PC-9 (cell line): Measurements from ENCODE around the gene EGFR. TPM values are rescaled to one million over a fixed set of nuclear protein-coding genes. Genes with fewer than 3 reads are reported as not detected.

ENCODE experiments used
- BruUV-seq: library from RNA; stranded (reverse); fragments of 400-500 nt; replicated peaks from 2 replicates; lab custom pipeline; 2021; lab: Mats Ljungman, UMichigan
- CTCF ChIA-PET: fragments of 300-600 bp; sonication (Branson Sonifier 250); formaldehyde crosslinking; loops from one replicate; lab custom pipeline; 2022; ENCODE audit warnings: antibody characterized with exemption; lab: Charles Lee
- POLR2A ChIA-PET: fragments of 300-600 bp; sonication (Branson Sonifier 250); formaldehyde crosslinking; loops from one replicate; lab custom pipeline; 2022; ENCODE audit warnings: antibody characterized with exemption; ENCODE audit not compliant: unreplicated experiment; lab: Charles Lee
- DNase-seq, 2 experiments: peaks; one replicate each; pipeline versions ENCODE4 v3.0.0 to v3.0.0-alpha.2; 2015 to 2022; ENCODE audit warnings: mixed read lengths in 1 of 2
- H2AFZ ChIP-seq: fragments of 200-600 bp; sonication (generic); 2 replicates; pipeline ENCODE4 v1.8.1; 2017; ENCODE audit warnings: antibody characterized with exemption
- H3F3A ChIP-seq: fragments of 200-600 bp; sonication (generic); 2 replicates; pipeline ENCODE4 v1.8.1; 2017; ENCODE audit warnings: antibody characterized with exemption, mild to moderate bottlenecking, low read depth; ENCODE audit not compliant: insufficient read depth
- H3K27ac ChIP-seq: fragments of 200-600 bp; sonication (generic); 2 replicates; pipeline ENCODE4 v1.6.1; 2016; ENCODE audit warnings: mixed run types
- H3K27me3 ChIP-seq: fragments of 200-600 bp; sonication (generic); 2 replicates; pipeline ENCODE4 v1.6.1; 2016; ENCODE audit warnings: low read depth, mixed run types; ENCODE audit not compliant: insufficient read depth
- H3K36me3 ChIP-seq: fragments of 200-600 bp; sonication (generic); 2 replicates; pipeline ENCODE4 v1.6.1; 2016; ENCODE audit warnings: low read depth, mixed run types
- H3K4me1 ChIP-seq: fragments of 200-600 bp; sonication (generic); replicated peaks from 2 replicates; pipeline ENCODE4 v1.6.1; 2016; ENCODE audit warnings: mixed run types; ENCODE audit not compliant: insufficient read depth
- H3K4me2 ChIP-seq: fragments of 200-600 bp; sonication (generic); 2 replicates; pipeline ENCODE4 v1.6.1; 2017; ENCODE audit warnings: mixed run types
- H3K4me3 ChIP-seq: fragments of 200-600 bp; sonication (generic); 2 replicates; pipeline ENCODE4 v1.6.1; 2016; ENCODE audit warnings: mixed run types
- H3K79me2 ChIP-seq: fragments of 200-600 bp; sonication (generic); 2 replicates; pipeline ENCODE4 v1.6.1; 2017; ENCODE audit warnings: low read depth, mixed run types
- H3K9me2 ChIP-seq: fragments of 200-600 bp; sonication (generic); 2 replicates; pipeline ENCODE4 v1.8.1; 2017; ENCODE audit warnings: mild to moderate bottlenecking; ENCODE audit not compliant: insufficient read depth
- H3K9me3 ChIP-seq: fragments of 200-600 bp; sonication (generic); 2 replicates; pipeline ENCODE4 v1.8.1; 2016; ENCODE audit warnings: low read depth; ENCODE audit not compliant: insufficient read depth
- H4K20me1 ChIP-seq: fragments of 200-600 bp; sonication (generic); 2 replicates; pipeline ENCODE4 v1.8.1; 2017; ENCODE audit not compliant: insufficient read depth
- CTCF ChIP-seq: fragments of 200-600 bp; sonication (generic); conservative IDR thresholded peaks from 2 replicates; pipeline ENCODE4 v1.6.1; 2017; ENCODE audit warnings: mixed run types, antibody characterized with exemption, mild to moderate bottlenecking, moderate library complexity
- EZH2 ChIP-seq: fragments of 200-600 bp; sonication (generic); IDR thresholded peaks from 2 replicates; pipeline ENCODE4 v1.8.0; 2017; ENCODE audit warnings: antibody characterized with exemption, low read depth
- intact Hi-C: fragments of 100-400 bp; cut with micrococcal nuclease; formaldehyde crosslinking; loops from one replicate; pipeline ENCODE4 v1.10.0; 2022; ENCODE audit not compliant: unreplicated experiment
- total RNA-seq: library from RNA; stranded (reverse); gene quantifications from 2 replicates; pipeline ENCODE4 v1.2.3, GENCODE V29; 2021

EGFR gene
- total RNA-seq, 1 experiment from 2014 or later: 342 TPM

GRCh38 chr7:55212838-55213237 lies 194.0 kb downstream of the EGFR start:
- H3F3A ChIP-seq: peaks cover 47% of the 10 kb centered on the region
- DNase-seq: no peak
- peaks cover 15% of the 10 kb centered on the region for H3K36me3 ChIP-seq
- no peak for TF ChIP-seq EZH2
- no peak for TF ChIP-seq CTCF
- H3K4me3 ChIP-seq: no peak overlapping the region
- POLR2A ChIA-PET: interaction anchor here (0.5 to 0.6 kb wide), 2 partner anchors 42 to 102 kb away, joined by 3 read pairs; no protein-coding TSS in a partner anchor
- no peaks in the 10 kb centered on the region for H3K9me2 ChIP-seq
- H3K9me3 ChIP-seq: no peaks in the 10 kb centered on the region
- H3K27ac ChIP-seq: no peak overlapping the region
- H3K79me2 ChIP-seq: no peaks in the 10 kb centered on the region
- CTCF ChIA-PET: no interaction called here
- peaks cover 11% of the 10 kb centered on the region; the same call in 1 of the 2 replicates for H4K20me1 ChIP-seq
- no TSS peak for BruUV-seq
- intact Hi-C loops: no loop called here
- no peak overlapping the region for H2AFZ ChIP-seq
- H3K27me3 ChIP-seq: no peaks in the 10 kb centered on the region
- H3K4me1 ChIP-seq: peaks cover 14% of the 10 kb centered on the region
- no peak overlapping the region for H3K4me2 ChIP-seq

GRCh38 chr7:55214707-55215106 lies 195.9 kb downstream of the EGFR start:
- TF ChIP-seq EZH2 (no peak), CTCF (no peak)
- Histone ChIP-seq H3K36me3 (peaks cover 8% of the 10 kb centered on the region; the same call in 1 of the 2 replicates), H3K4me2 (no peak overlapping the region), H3K4me3 (no peak overlapping the region), H3F3A (peaks cover 28% of the 10 kb centered on the region), H3K9me2 (no peaks in the 10 kb centered on the region), H4K20me1 (peaks cover 6% of the 10 kb centered on the region; the same call in 1 of the 2 replicates), H3K4me1 (peaks cover 3% of the 10 kb centered on the region), H3K9me3 (no peaks in the 10 kb centered on the region), H3K27me3 (no peaks in the 10 kb centered on the region), H3K27ac (no peak overlapping the region), H2AFZ (no peak overlapping the region), H3K79me2 (no peaks in the 10 kb centered on the region)
- CTCF ChIA-PET: interaction anchor here (1.3 kb wide), 1 partner anchor 34 kb away, joined by 3 read pairs; no protein-coding TSS in a partner anchor
- POLR2A ChIA-PET: no interaction called here
- no TSS peak for BruUV-seq
- intact Hi-C loops: no loop called here
- DNase-seq: no peak

GRCh38 chr7:55223023-55223422 lies 204.2 kb downstream of the EGFR start:
- H3K27me3 ChIP-seq: peaks cover 25% of the 10 kb centered on the region; the same call in 1 of the 2 replicates
- H3F3A ChIP-seq: no peaks in the 10 kb centered on the region
- BruUV-seq: no TSS peak
- no peak for DNase-seq
- H3K4me3 ChIP-seq: no peak overlapping the region
- H3K9me2 ChIP-seq: no peaks in the 10 kb centered on the region
- H3K4me1 ChIP-seq: no peaks in the 10 kb centered on the region
- no peaks in the 10 kb centered on the region for H4K20me1 ChIP-seq
- intact Hi-C loops: no loop called here
- no peaks in the 10 kb centered on the region for H3K79me2 ChIP-seq
- H3K36me3 ChIP-seq: no peaks in the 10 kb centered on the region
- no peak overlapping the region for H3K4me2 ChIP-seq
- TF ChIP-seq CTCF: no peak
- no peak for TF ChIP-seq EZH2
- H3K27ac ChIP-seq: no peak overlapping the region
- CTCF ChIA-PET: no interaction called here
- POLR2A ChIA-PET: no interaction called here
- H3K9me3 ChIP-seq: no peaks in the 10 kb centered on the region
- no peak overlapping the region for H2AFZ ChIP-seq
